Measurements from ENCODE around the gene ZSCAN5B.
"Not testable (repeated sequence)": the region's sequence is repeated elsewhere in the genome, so short reads cannot be mapped to it uniquely, and the experiment has no call there.

The ZSCAN5B gene

GRCh38 chr19:56176310-56176709, 21.3 kb downstream of the ZSCAN5B start:
- DNase-seq (ENCODE audit: low spot score): not testable (repeated sequence)

GRCh38 chr19:56175861-56176307, 21.7 kb downstream of the ZSCAN5B start, which contains the start of gene GALP:
Gene GALP (plus strand): TSS chr19:56176008. CDS start chr19:56177109, 1,101 bp downstream.
- DNase-seq (ENCODE audit: low spot score): not testable (repeated sequence)

- DNase-seq (ENCODE audit: low spot score): no peak
Measured at GRCh38 chr19:56174550-56174949, 23.0 kb downstream of the ZSCAN5B start.

GRCh38 chr19:56174086-56174485, 23.5 kb downstream of the ZSCAN5B start:
- DNase-seq (ENCODE audit: low spot score): no peak

GRCh38 chr19:56170261-56170660, 27.3 kb downstream of the ZSCAN5B start:
- DNase-seq (ENCODE audit: low spot score): peak; percentile 99

- DNase-seq (ENCODE audit: low spot score): no peak
Measured at GRCh38 chr19:56167064-56167578, 30.5 kb downstream of the ZSCAN5B start.

GRCh38 chr19:56163097-56163496, 34.5 kb downstream of the ZSCAN5B start:
- DNase-seq (ENCODE audit: low spot score): no peak

GRCh38 chr19:56162258-56162657, 35.3 kb downstream of the ZSCAN5B start:
- no peak for DNase-seq (ENCODE audit: low spot score)

GRCh38 chr19:56161534-56161933, 36.0 kb downstream of the ZSCAN5B start:
- DNase-seq (ENCODE audit: low spot score): no peak

GRCh38 chr19:56159622-56160271, 37.8 kb downstream of the ZSCAN5B start:
- no peak for DNase-seq (ENCODE audit: low spot score)

- DNase-seq (ENCODE audit: low spot score): peak; percentile 79
Measured at GRCh38 chr19:56159009-56159559, 38.5 kb downstream of the ZSCAN5B start.

- DNase-seq (ENCODE audit: low spot score): no peak
Measured at GRCh38 chr19:56158170-56158757, 39.3 kb downstream of the ZSCAN5B start.

- no peak for DNase-seq (ENCODE audit: low spot score)
Measured at GRCh38 chr19:56156768-56157167, 40.8 kb downstream of the ZSCAN5B start.

GRCh38 chr19:56155124-56155687, 42.4 kb downstream of the ZSCAN5B start:
- DNase-seq (ENCODE audit: low spot score): no peak

- DNase-seq (ENCODE audit: low spot score): no peak
Measured at GRCh38 chr19:56153507-56153906, 44.1 kb downstream of the ZSCAN5B start.

GRCh38 chr19:56152644-56153043, 44.9 kb downstream of the ZSCAN5B start:
- DNase-seq (ENCODE audit: low spot score): no peak

GRCh38 chr19:56150358-56150757, 47.2 kb downstream of the ZSCAN5B start:
- no peak for DNase-seq (ENCODE audit: low spot score)

- no peak for DNase-seq (ENCODE audit: low spot score)
Measured at GRCh38 chr19:56149656-56150038, 47.9 kb downstream of the ZSCAN5B start.

GRCh38 chr19:56148955-56149655, 48.5 kb downstream of the ZSCAN5B start:
- not testable (repeated sequence) for DNase-seq (ENCODE audit: low spot score)

- DNase-seq (ENCODE audit: low spot score): no peak
Measured at GRCh38 chr19:56148096-56148495, 49.5 kb downstream of the ZSCAN5B start.

- DNase-seq (ENCODE audit: low spot score): no peak
Measured at GRCh38 chr19:56147307-56147706, 50.3 kb downstream of the ZSCAN5B start.

- DNase-seq (ENCODE audit: low spot score): no peak
Measured at GRCh38 chr19:56146904-56147303, 50.7 kb downstream of the ZSCAN5B start.

Measured in RKO (cell line).